Endothelial cell of umbilical vein (primary cell): ENCODE results near the gene BRSK2.

Source experiments
- CTCF ChIP-seq, 2 donors: IDR thresholded peaks; 1 replicate in 1 of 2; 2 replicates in 1 of 2; pipeline ENCODE4 v1.5.1; 2011; ENCODE audit warnings: low read length in 2 of 2, mild to moderate bottlenecking in 2 of 2, moderate library complexity in 2 of 2, control low read depth in 1 of 2, inconsistent platforms in 1 of 2, low read depth in 1 of 2; ENCODE audit not compliant: insufficient read depth in 1 of 2; ENCODE audit errors: extremely low read depth in 1 of 2
- EZH2 ChIP-seq: IDR thresholded peaks from 2 replicates; pipeline ENCODE4 v1.6.1; 2012; ENCODE audit warnings: borderline replicate concordance, low read depth, mild to moderate bottlenecking, moderate library complexity, low read length, inconsistent platforms; ENCODE audit not compliant: severe bottlenecking
- FOS ChIP-seq: IDR thresholded peaks from 2 replicates; pipeline ENCODE4 v1.6.1; 2011; ENCODE audit warnings: mild to moderate bottlenecking, low read length, moderate library complexity, borderline replicate concordance; ENCODE audit not compliant: insufficient read depth
- GATA2 ChIP-seq: IDR thresholded peaks from 2 replicates; pipeline ENCODE4 v1.7.0; 2011; ENCODE audit warnings: low read depth, mild to moderate bottlenecking, moderate library complexity, mixed read lengths, low read length; ENCODE audit not compliant: insufficient read length, insufficient read depth
- MAX ChIP-seq: IDR thresholded peaks from 2 replicates; pipeline ENCODE4 v1.6.1; 2011; ENCODE audit not compliant: insufficient read depth, insufficient read length
- MYC ChIP-seq: IDR thresholded peaks from one replicate; pipeline ENCODE4 v1.6.1; 2011; ENCODE audit warnings: mild to moderate bottlenecking, low read depth, low read length
- POLR2A ChIP-seq: IDR thresholded peaks from 2 replicates; pipeline ENCODE4 v1.6.1; 2012; ENCODE audit warnings: low read depth, mild to moderate bottlenecking, control low read depth, low read length
- POLR2AphosphoS5 ChIP-seq: IDR thresholded peaks from 2 replicates; pipeline ENCODE4 v1.6.1; 2012; ENCODE audit warnings: low read depth, mild to moderate bottlenecking, control low read depth, low read length, moderate library complexity; ENCODE audit not compliant: insufficient read depth

- TF ChIP-seq EZH2 (no peak), CTCF (IDR thresholded peaks at IDR 0.05; ENCODE audit: extremely low read depth in 1 of 2, insufficient read depth in 1 of 2, low read depth in 1 of 2, low read length in 2 of 2) (no peak), POLR2A (no peak), MAX (no peak), POLR2AphosphoS5 (no peak), MYC (no peak), GATA2 (no peak), FOS (no peak)
Measured at GRCh38 chr11:1352696-1353382, 36.9 kb upstream of the BRSK2 start.
